Dendritic cell treated with granulocyte-macrophage colony-stimulating factor and Interleukin-4, amounts not matched to agents 40 ng/mL and 50 ng/mL, for 4 days (primary cell): ENCODE data around the gene ARSJ.
"Not testable (repeated sequence)": the region's sequence is repeated elsewhere in the genome, so short reads cannot be mapped to it uniquely, and the experiment has no call there.

Experiments used
- H3K27ac Mint-ChIP-seq: one replicate; pipeline ENCODE4 v1.8.0; 2022; ENCODE audit warnings: mild to moderate bottlenecking, mixed read lengths
- H3K27me3 Mint-ChIP-seq: one replicate; pipeline ENCODE4 v1.8.0; 2022; ENCODE audit warnings: mild to moderate bottlenecking, mixed read lengths
- H3K36me3 Mint-ChIP-seq: one replicate; pipeline ENCODE4 v1.8.0; 2022; ENCODE audit warnings: low read depth, mixed read lengths
- H3K4me1 Mint-ChIP-seq: one replicate; pipeline ENCODE4 v1.8.0; 2022; ENCODE audit warnings: low read depth, mixed read lengths
- H3K4me3 Mint-ChIP-seq: one replicate; pipeline ENCODE4 v1.8.0; 2022; ENCODE audit warnings: mild to moderate bottlenecking, moderate library complexity, mixed read lengths
- H3K9me3 Mint-ChIP-seq: one replicate; pipeline ENCODE4 v1.8.0; 2022; ENCODE audit warnings: mixed read lengths
- intact Hi-C: fragments of 100-400 bp; cut with micrococcal nuclease; formaldehyde crosslinking; loops from one replicate; pipeline ENCODE4 v1.15.0; 2022

ARSJ gene

GRCh38 chr4:113924706-113925105, 54.7 kb downstream of the ARSJ start:
- H3K4me3 Mint-ChIP-seq, H3K36me3 Mint-ChIP-seq, H3K27ac Mint-ChIP-seq, H3K9me3 Mint-ChIP-seq, H3K27me3 Mint-ChIP-seq, intact Hi-C loops, H3K4me1 Mint-ChIP-seq: not testable (repeated sequence)

GRCh38 chr4:113921089-113921794, 58.2 kb downstream of the ARSJ start:
- H3K36me3 Mint-ChIP-seq, result no peaks in the 10 kb centered on the region
- intact Hi-C loops, result no loop called here
- no peaks in the 10 kb centered on the region for H3K9me3 Mint-ChIP-seq
- no peak overlapping the region for H3K27ac Mint-ChIP-seq
- H3K4me1 Mint-ChIP-seq, result peaks cover 6% of the 10 kb centered on the region
- H3K4me3 Mint-ChIP-seq, result no peak overlapping the region
- no peaks in the 10 kb centered on the region for H3K27me3 Mint-ChIP-seq

- Mint-ChIP-seq H3K4me1 (peaks cover 6% of the 10 kb centered on the region), H3K4me3 (no peak overlapping the region), H3K27ac (peak overlapping the region; percentile 23), H3K36me3 (no peaks in the 10 kb centered on the region), H3K9me3 (no peaks in the 10 kb centered on the region), H3K27me3 (no peaks in the 10 kb centered on the region)
- intact Hi-C loops, result no loop called here
Observed at GRCh38 chr4:113919611-113920010, 59.8 kb downstream of the ARSJ start.

GRCh38 chr4:113919145-113919544, 60.3 kb downstream of the ARSJ start:
- Mint-ChIP-seq H3K9me3 (no peaks in the 10 kb centered on the region), H3K36me3 (no peaks in the 10 kb centered on the region), H3K4me1 (peaks cover 6% of the 10 kb centered on the region), H3K4me3 (no peak overlapping the region), H3K27ac (peak overlapping the region; percentile 23), H3K27me3 (no peaks in the 10 kb centered on the region)
- intact Hi-C loops, result no loop called here

- H3K4me1 Mint-ChIP-seq, result no peaks in the 10 kb centered on the region
- no peaks in the 10 kb centered on the region for H3K36me3 Mint-ChIP-seq
- no peak overlapping the region for H3K4me3 Mint-ChIP-seq
- H3K27me3 Mint-ChIP-seq, result peaks cover 3% of the 10 kb centered on the region
- H3K27ac Mint-ChIP-seq, result no peak overlapping the region
- intact Hi-C loops, result loop anchor here (1.0 to 5.0 kb wide), 3 partner anchors 147 to 517 kb away; partner anchors contain the start of gene CAMK2D
- H3K9me3 Mint-ChIP-seq, result peaks cover 8% of the 10 kb centered on the region
Observed at GRCh38 chr4:113908829-113909228, 70.6 kb downstream of the ARSJ start.

- no peak overlapping the region for H3K27ac Mint-ChIP-seq
- intact Hi-C loops, result loop anchor here (5.0 kb wide), 2 partner anchors 145 to 515 kb away; partner anchors contain the start of gene CAMK2D
Observed at GRCh38 chr4:113907559-113907958, 71.9 kb downstream of the ARSJ start.

GRCh38 chr4:113905301-113905700, 74.1 kb downstream of the ARSJ start:
- Mint-ChIP-seq H3K27me3 (peaks cover 4% of the 10 kb centered on the region), H3K9me3 (peaks cover 8% of the 10 kb centered on the region), H3K4me1 (no peaks in the 10 kb centered on the region), H3K4me3 (no peak overlapping the region), H3K36me3 (no peaks in the 10 kb centered on the region), H3K27ac (no peak overlapping the region)
- intact Hi-C loops, result loop anchor here (5.0 kb wide), 2 partner anchors 143 to 513 kb away; partner anchors contain the start of gene CAMK2D

More at GRCh38 chr4:113907559-113907958, 71.9 kb downstream of the ARSJ start:
- no peaks in the 10 kb centered on the region for H3K36me3 Mint-ChIP-seq
- H3K9me3 Mint-ChIP-seq, result peaks cover 8% of the 10 kb centered on the region
- H3K4me1 Mint-ChIP-seq, result no peaks in the 10 kb centered on the region
- H3K27me3 Mint-ChIP-seq, result peaks cover 3% of the 10 kb centered on the region
- no peak overlapping the region for H3K4me3 Mint-ChIP-seq

GRCh38 chr4:113904877-113905276, 74.6 kb downstream of the ARSJ start:
- Mint-ChIP-seq H3K36me3 (no peaks in the 10 kb centered on the region), H3K4me3 (no peak overlapping the region), H3K9me3 (peaks cover 8% of the 10 kb centered on the region), H3K4me1 (no peaks in the 10 kb centered on the region), H3K27ac (no peak overlapping the region), H3K27me3 (peaks cover 4% of the 10 kb centered on the region)
- intact Hi-C loops, result loop anchor here (5.0 kb wide), 2 partner anchors 143 to 513 kb away; partner anchors contain the start of gene CAMK2D

GRCh38 chr4:113901994-113902787, 77.3 kb downstream of the ARSJ start:
- Mint-ChIP-seq H3K27me3 (peaks cover 3% of the 10 kb centered on the region), H3K36me3 (no peaks in the 10 kb centered on the region), H3K4me3 (no peak overlapping the region), H3K9me3 (no peaks in the 10 kb centered on the region), H3K27ac (no peak overlapping the region), H3K4me1 (no peaks in the 10 kb centered on the region)
- intact Hi-C loops, result no loop called here

- intact Hi-C loops, result loop anchor here (5.0 kb wide), 1 partner anchor 117 kb away; no protein-coding TSS in a partner anchor
- H3K36me3 Mint-ChIP-seq, result no peaks in the 10 kb centered on the region
- H3K9me3 Mint-ChIP-seq, result no peaks in the 10 kb centered on the region
- no peaks in the 10 kb centered on the region for H3K4me1 Mint-ChIP-seq
- peaks cover 6% of the 10 kb centered on the region for H3K27me3 Mint-ChIP-seq
- no peak overlapping the region for H3K4me3 Mint-ChIP-seq
- H3K27ac Mint-ChIP-seq, result peak overlapping the region; percentile 69
Observed at GRCh38 chr4:113899271-113900070, 80.0 kb downstream of the ARSJ start.

GRCh38 chr4:113893546-113893945, 85.9 kb downstream of the ARSJ start:
- H3K27me3 Mint-ChIP-seq, result peaks cover 3% of the 10 kb centered on the region
- no peak overlapping the region for H3K27ac Mint-ChIP-seq
- no peaks in the 10 kb centered on the region for H3K36me3 Mint-ChIP-seq
- no peaks in the 10 kb centered on the region for H3K4me1 Mint-ChIP-seq
- H3K9me3 Mint-ChIP-seq, result peaks cover 13% of the 10 kb centered on the region
- H3K4me3 Mint-ChIP-seq, result no peak overlapping the region
- intact Hi-C loops, result no loop called here

- Mint-ChIP-seq H3K27me3 (no peaks in the 10 kb centered on the region), H3K4me1 (no peaks in the 10 kb centered on the region), H3K27ac (no peak overlapping the region), H3K9me3 (peaks cover 13% of the 10 kb centered on the region), H3K4me3 (no peak overlapping the region), H3K36me3 (no peaks in the 10 kb centered on the region)
- intact Hi-C loops, result no loop called here
Observed at GRCh38 chr4:113888006-113888405, 91.4 kb downstream of the ARSJ start.

- Mint-ChIP-seq H3K36me3 (no peaks in the 10 kb centered on the region), H3K27me3 (peaks cover 2% of the 10 kb centered on the region)
Observed at GRCh38 chr4:113885291-113885690, 94.2 kb downstream of the ARSJ start.

More at GRCh38 chr4:113885291-113885690, 94.2 kb downstream of the ARSJ start:
- Mint-ChIP-seq H3K9me3 (peaks cover 10% of the 10 kb centered on the region), H3K4me3 (no peak overlapping the region), H3K4me1 (peaks cover 4% of the 10 kb centered on the region), H3K27ac (no peak overlapping the region)
- intact Hi-C loops, result no loop called here
